HEK293 (cell line): Measurements from ENCODE around the gene CACNA1C.
"Not testable (repeated sequence)": the region's sequence is repeated elsewhere in the genome, so short reads cannot be mapped to it uniquely, and the experiment has no call there.

Source experiments
- BCL11A ChIP-seq: fragments of 450-650 bp; formaldehyde crosslinking; IDR thresholded peaks from 2 replicates; pipeline ENCODE4 v1.5.1; 2016; ENCODE audit warnings: low read depth, missing biosample characterization, missing genetic modification characterization
- CTCF ChIP-seq: fragments of 450-650 bp; formaldehyde crosslinking; IDR thresholded peaks from 2 replicates; pipeline ENCODE4 v1.5.1; 2016; ENCODE audit warnings: missing biosample characterization, missing genetic modification characterization
- ZNF155 ChIP-seq: fragments of 450-650 bp; formaldehyde crosslinking; IDR thresholded peaks from 2 replicates; pipeline ENCODE4 v1.5.1; 2016; ENCODE audit warnings: missing biosample characterization, missing genetic modification characterization
- TF ChIP-seq, protein P1 (sequence below): fragments of 450-650 bp; formaldehyde crosslinking; IDR thresholded peaks from 2 replicates; pipeline ENCODE4 v1.5.1; 2016; ENCODE audit warnings: missing biosample characterization, missing genetic modification characterization

GRCh38 chr12:2742037-2742436 is 689.2 kb downstream of the CACNA1C start:
- TF ChIP-seq CTCF, BCL11A, ZNF155 (tag by site-specific recombination): not testable (repeated sequence)
- TF ChIP-seq, protein P1, sequence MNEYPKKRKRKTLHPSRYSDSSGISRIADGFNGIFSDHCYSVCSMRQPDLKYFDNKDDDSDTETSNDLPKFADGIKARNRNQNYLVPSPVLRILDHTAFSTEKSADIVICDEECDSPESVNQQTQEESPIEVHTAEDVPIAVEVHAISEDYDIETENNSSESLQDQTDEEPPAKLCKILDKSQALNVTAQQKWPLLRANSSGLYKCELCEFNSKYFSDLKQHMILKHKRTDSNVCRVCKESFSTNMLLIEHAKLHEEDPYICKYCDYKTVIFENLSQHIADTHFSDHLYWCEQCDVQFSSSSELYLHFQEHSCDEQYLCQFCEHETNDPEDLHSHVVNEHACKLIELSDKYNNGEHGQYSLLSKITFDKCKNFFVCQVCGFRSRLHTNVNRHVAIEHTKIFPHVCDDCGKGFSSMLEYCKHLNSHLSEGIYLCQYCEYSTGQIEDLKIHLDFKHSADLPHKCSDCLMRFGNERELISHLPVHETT: not testable (repeated sequence)
